Pancreas (tissue), 10 donors: ENCODE results near the gene RGS14. TPM values are rescaled to one million over a fixed set of nuclear protein-coding genes. Genes with fewer than 3 reads are reported as not detected.
"Not testable (repeated sequence)": the region's sequence is repeated elsewhere in the genome, so short reads cannot be mapped to it uniquely, and the experiment has no call there.

ENCODE experiments used
- ATAC-seq, 4 donors: fragments of 200-7000 bp; cut with Tn5 transposase; one replicate each; pipeline versions ENCODE4 v1.8.0 to v1.9.1; 2020; ENCODE audit warnings: mild to moderate bottlenecking in 4 of 4, moderate library complexity in 4 of 4
- DNase-seq, 6 donors: peaks; one replicate each; pipeline ENCODE4 v3.0.0-alpha.2; 2020
- FAIRE-seq: peaks from 2 replicates; lab custom pipeline; 2012; peaks lifted over from hg19 to GRCh38; lab: Jason Lieb, UNC
- H3K27ac ChIP-seq, 4 donors: fragments of 200-600 bp; sonication (generic); 1 replicate in 3 of 4; 2 replicates in 1 of 4; pipeline versions ENCODE4 v1.5.0 to v1.8.0; 2020
- H3K27me3 ChIP-seq, 4 donors: fragments of 200-600 bp; one replicate each; pipeline ENCODE4 v1.8.0; 2021
- H3K36me3 ChIP-seq, 3 donors: fragments of 200-600 bp; sonication (generic) in 1 of 3; one replicate each; pipeline versions ENCODE4 v1.5.0 to v1.8.0; 2020 to 2021
- H3K4me1 ChIP-seq, 3 donors: fragments of 200-600 bp; one replicate each; pipeline ENCODE4 v1.8.0; 2021
- H3K4me3 ChIP-seq, 4 donors: fragments of 200-600 bp; sonication (generic) in 2 of 4; one replicate each; pipeline versions ENCODE4 v1.5.0 to v1.8.0; 2020 to 2021
- H3K9me3 ChIP-seq, 4 donors: fragments of 200-600 bp; one replicate each; pipeline ENCODE4 v1.8.0; 2021
- CTCF ChIP-seq, 4 donors: fragments of 200-600 bp; sonication (generic) in 3 of 4; IDR thresholded peaks; one replicate each; pipeline versions ENCODE4 v1.5.0 to v1.8.0; 2021; ENCODE audit warnings: antibody characterized with exemption in 4 of 4
- WGBS, 2 donors: extraction: QIAGEN DNeasy Blood & Tissue Kit; methylation state at CpG; one replicate each; pipeline ENCODE4 v1.1.7; 2013; 5-methylcytosine and 5-hydroxymethylcytosine counted together
- intact Hi-C, 3 donors: fragments of 100-400 bp; cut with DNase I; formaldehyde crosslinking; loops; one replicate each; pipeline versions ENCODE4 v1.11.1 to v1.14.2; 2022
- polyA plus RNA-seq, 2 donors: library from polyadenylated mRNA; stranded (reverse); fragments of 200-250 nt; gene quantifications; one replicate each; pipeline ENCODE4 v1.2.3, GENCODE V29; 2013
- total RNA-seq, 6 donors: library from RNA; stranded (reverse); fragmentation: NEBNext Ultra II Directional in 4 of 6; extraction: Animal tissue kit (Norgen Biotek cat#: 25700) in 4 of 6; gene quantifications; one replicate each; pipeline versions ENCODE4 v1.2.1 to v1.2.4, GENCODE V29; 2021 to 2023
- donor health status: healthy with polysubstance abuse.
- donor health status: DM: no; HTN: no; CAD: no; lungs with moderate emphysema.
- donor health status: DM: no; HTN: no; CAD: no.
- donor health status: control.
- donor health status: control.
- donor health status: Bipolar disorder and iron deficiency.
- donor health status: DM: yes; HTN: yes; CAD: no.
- donor health status: DM: no; HTN: no; CAD: no.
- donor health status: DM: no; HTN: no; CAD: no.
- donor health status: DM: yes; HTN: yes; CAD: no.

RGS14 gene
- total and polyA plus RNA-seq, 8 donors: 7.0 to 30.9 (median 12.2) TPM

- Histone ChIP-seq H3K27ac (no peak overlapping the region), H3K36me3 (no peaks in the 10 kb centered on the region), H3K4me1 (peaks cover 14 to 26% (median 17%) of the 10 kb centered on the region in 3 donors), H3K4me3 (no peak overlapping the region), H3K9me3 (no peaks in the 10 kb centered on the region), H3K27me3 (no peaks in the 10 kb centered on the region)
- WGBS, 2 donors: 82 to 84% methylated on average over 12 of the region's 12 CpGs
- TF ChIP-seq CTCF (IDR thresholded peaks at IDR 0.05): no peak
- intact Hi-C loops: no loop called here
- ATAC-seq (no peak), FAIRE-seq (no peak), DNase-seq (no peak)
Measured at GRCh38 chr5:177372034-177372896, 14.5 kb downstream of the RGS14 start.

GRCh38 chr5:177372910-177373309, 15.2 kb downstream of the RGS14 start:
- no peak for TF ChIP-seq CTCF (IDR thresholded peaks at IDR 0.05)
- no peak for DNase-seq
- WGBS, 2 donors: 89 to 100% methylated on average over 6 of the region's 6 CpGs
- no peak for ATAC-seq
- intact Hi-C loops: no loop called here
- peaks cover 12 to 20% (median 14%) of the 10 kb centered on the region in 3 donors for H3K4me1 ChIP-seq
- H3K27me3 ChIP-seq: no peaks in the 10 kb centered on the region
- H3K27ac ChIP-seq: no peak overlapping the region
- no peaks in the 10 kb centered on the region for H3K9me3 ChIP-seq
- no peaks in the 10 kb centered on the region for H3K36me3 ChIP-seq
- H3K4me3 ChIP-seq: no peak overlapping the region
- no peak for FAIRE-seq

- Histone ChIP-seq H3K27me3 (no peaks in the 10 kb centered on the region), H3K4me1 (peaks cover 12 to 20% (median 14%) of the 10 kb centered on the region in 3 donors), H3K36me3 (no peaks in the 10 kb centered on the region), H3K9me3 (no peaks in the 10 kb centered on the region), H3K27ac (no peak overlapping the region), H3K4me3 (no peak overlapping the region)
- no peak for TF ChIP-seq CTCF (IDR thresholded peaks at IDR 0.05)
- WGBS, 2 donors: 64 to 77% methylated on average over 5 to 6 of the region's 6 CpGs
- no peak for ATAC-seq
- no peak for FAIRE-seq
- no peak for DNase-seq
- intact Hi-C loops: no loop called here
Measured at GRCh38 chr5:177373806-177374205, 16.1 kb downstream of the RGS14 start.

- no peak overlapping the region for H3K4me3 ChIP-seq
- ATAC-seq (no peak), FAIRE-seq (no peak), DNase-seq (no peak)
- H3K4me1 ChIP-seq: peaks cover 10 to 20% (median 11%) of the 10 kb centered on the region in 3 donors
- no peak for TF ChIP-seq CTCF (IDR thresholded peaks at IDR 0.05)
- 79 to 81% methylated on average over 5 of the region's 5 CpGs for WGBS, 2 donors
- no peaks in the 10 kb centered on the region for H3K27me3 ChIP-seq
- no peaks in the 10 kb centered on the region for H3K36me3 ChIP-seq
- no peak overlapping the region for H3K27ac ChIP-seq
- H3K9me3 ChIP-seq: no peaks in the 10 kb centered on the region
- intact Hi-C loops: no loop called here
Measured at GRCh38 chr5:177374211-177374610, 16.5 kb downstream of the RGS14 start.

GRCh38 chr5:177375516-177375915, 17.8 kb downstream of the RGS14 start:
- intact Hi-C loops, H3K9me3 ChIP-seq, H3K4me1 ChIP-seq, H3K4me3 ChIP-seq, ATAC-seq, H3K27me3 ChIP-seq, H3K36me3 ChIP-seq, DNase-seq, FAIRE-seq, H3K27ac ChIP-seq: not testable (repeated sequence)
- 76 to 85% methylated on average over 5 of the region's 5 CpGs for WGBS, 2 donors
